B cell (primary cell): ENCODE results near the gene TOX2. TPM values are rescaled to one million over a fixed set of nuclear protein-coding genes. Genes with fewer than 3 reads are reported as not detected.

ENCODE experiments used
- ATAC-seq: fragments of 200-7000 bp; cut with Tn5 transposase; one replicate; pipeline ENCODE4 v1.10.0; 2021; ENCODE audit warnings: low read depth, mild to moderate bottlenecking, moderate number of reproducible peaks, moderate library complexity
- CTCF ChIA-PET: fragments of 350-600 bp; sonication (Branson Sonifier 250); formaldehyde crosslinking; loops from one replicate; lab custom pipeline; 2021; ENCODE audit warnings: antibody characterized with exemption, inconsistent platforms; lab: Charles Lee
- POLR2A ChIA-PET: fragments of 350-600 bp; sonication (Branson Sonifier 250); formaldehyde crosslinking; loops from one replicate; lab custom pipeline; 2021; ENCODE audit warnings: antibody characterized with exemption; lab: Charles Lee
- DNase-seq: peaks from one replicate; pipeline ENCODE4 v3.0.0; 2013
- H2AFZ ChIP-seq: 2 replicates; pipeline ENCODE4 v1.6.1; 2012; ENCODE audit warnings: mild to moderate bottlenecking, low read depth, low read length; ENCODE audit not compliant: insufficient read depth, poor library complexity, severe bottlenecking
- H3K27ac ChIP-seq, 2 donors: 1 replicate in 1 of 2; 2 replicates in 1 of 2; pipeline ENCODE4 v1.5.1; 2012 to 2013; ENCODE audit warnings: low read length in 2 of 2, mild to moderate bottlenecking in 2 of 2, moderate library complexity in 1 of 2
- H3K27me3 ChIP-seq, 4 experiments: fragments of 200-600 bp in 1 of 4; sonication (generic) in 1 of 4; replicated peaks in 1 of 4; 1 replicate in 2 of 4; 2 replicates in 2 of 4; pipeline versions ENCODE4 v1.6.1 to v1.7.0; 2013 to 2016; ENCODE audit warnings: low read length in 3 of 4, mild to moderate bottlenecking in 2 of 4, mixed read lengths in 1 of 4, moderate library complexity in 1 of 4; ENCODE audit not compliant: insufficient read depth in 4 of 4, control insufficient read depth in 3 of 4; ENCODE audit errors: control extremely low read depth in 1 of 4
- H3K36me3 ChIP-seq, 2 experiments: replicated peaks in 1 of 2; 1 replicate in 1 of 2; 2 replicates in 1 of 2; pipeline versions ENCODE4 v1.6.1 to v1.7.1; 2013; ENCODE audit warnings: low read length in 1 of 2; ENCODE audit not compliant: insufficient read depth in 2 of 2, control insufficient read depth in 1 of 2; ENCODE audit errors: control extremely low read depth in 1 of 2, extremely low read depth in 1 of 2
- H3K4me1 ChIP-seq, 2 donors: fragments of 200-600 bp in 1 of 2; sonication (generic) in 1 of 2; 1 replicate in 1 of 2; 2 replicates in 1 of 2; pipeline versions ENCODE4 v1.5.1 to v1.6.1; 2013 to 2017; ENCODE audit warnings: low read length in 2 of 2; ENCODE audit not compliant: control insufficient read depth in 2 of 2, insufficient read depth in 2 of 2
- H3K4me2 ChIP-seq: replicated peaks from 2 replicates; pipeline ENCODE3; 2012; ENCODE audit warnings: mild to moderate bottlenecking, low read depth, low read length; ENCODE audit not compliant: poor library complexity, severe bottlenecking
- H3K4me3 ChIP-seq, 5 experiments: fragments of 200-600 bp in 1 of 5; sonication (generic) in 1 of 5; 1 replicate in 3 of 5; 2 replicates in 2 of 5; pipeline versions ENCODE4 v1.5.1 to v1.7.0; 2011 to 2016; ENCODE audit warnings: low read length in 4 of 5, mild to moderate bottlenecking in 4 of 5, low read depth in 2 of 5, control low read depth in 1 of 5, moderate library complexity in 1 of 5; ENCODE audit not compliant: insufficient read depth in 1 of 5; ENCODE audit errors: control extremely low read depth in 1 of 5, extremely low read depth in 1 of 5
- H3K79me2 ChIP-seq: fragments of 200-600 bp; sonication (generic); one replicate; pipeline ENCODE4 v1.6.0; 2016; ENCODE audit warnings: low read length; ENCODE audit not compliant: control insufficient read depth, insufficient read depth
- H3K9ac ChIP-seq: fragments of 200-600 bp; sonication (generic); 2 replicates; pipeline ENCODE4 v1.6.1; 2017; ENCODE audit warnings: mild to moderate bottlenecking, low read length, moderate library complexity
- H3K9me3 ChIP-seq, 3 donors: one replicate each; pipeline versions ENCODE4 v1.6.1 to v1.7.1; 2013; ENCODE audit warnings: low read length in 2 of 3; ENCODE audit not compliant: control insufficient read depth in 2 of 3, insufficient read depth in 1 of 3; ENCODE audit errors: control extremely low read depth in 1 of 3
- H4K20me1 ChIP-seq: 2 replicates; pipeline ENCODE4 v1.6.0; 2012; ENCODE audit warnings: mild to moderate bottlenecking, low read length; ENCODE audit not compliant: insufficient read depth, control insufficient read depth, poor library complexity, severe bottlenecking
- H3K27ac Mint-ChIP-seq: one replicate; pipeline ENCODE4 v1.8.0; 2021; ENCODE audit warnings: mixed read lengths
- H3K27me3 Mint-ChIP-seq: one replicate; pipeline ENCODE4 v1.8.0; 2021; ENCODE audit warnings: mixed read lengths
- H3K4me1 Mint-ChIP-seq: one replicate; pipeline ENCODE4 v1.8.0; 2021; ENCODE audit warnings: mixed read lengths
- H3K4me3 Mint-ChIP-seq: one replicate; pipeline ENCODE4 v1.8.0; 2021; ENCODE audit warnings: mixed read lengths
- H3K9me3 Mint-ChIP-seq: one replicate; pipeline ENCODE4 v1.8.0; 2022; ENCODE audit warnings: mixed read lengths; ENCODE audit not compliant: insufficient read depth
- CTCF ChIP-seq: fragments of 200-600 bp; IDR thresholded peaks from one replicate; pipeline ENCODE4 v1.8.0; 2022; ENCODE audit warnings: antibody characterized with exemption, mild to moderate bottlenecking
- EZH2 ChIP-seq: IDR thresholded peaks from 2 replicates; pipeline ENCODE4 v1.6.1; 2012; ENCODE audit warnings: borderline replicate concordance, low read depth, mild to moderate bottlenecking, moderate library complexity, low read length; ENCODE audit not compliant: insufficient read depth, poor library complexity, severe bottlenecking
- WGBS: methylation state at CpG from one replicate; pipeline ENCODE4 v1.1.5; 2013; ENCODE audit warnings: missing lambda C conversion rate; ENCODE audit not compliant: insufficient coverage; 5-methylcytosine and 5-hydroxymethylcytosine counted together
- intact Hi-C: fragments of 100-400 bp; cut with micrococcal nuclease; formaldehyde crosslinking; loops from one replicate; pipeline ENCODE4 v1.10.0; 2022
- polyA plus RNA-seq: library from polyadenylated mRNA; depleted of rRNA; stranded (reverse); fragments of >200 nt; gene quantifications from 2 replicates; pipeline ENCODE4 v1.2.3, GENCODE V29; 2012
- total RNA-seq, 2 donors: library from RNA; stranded (reverse); fragments of 120-200 nt in 1 of 2; gene quantifications; 1 replicate in 1 of 2; 2 replicates in 1 of 2; pipeline versions ENCODE4 v1.2.3 to v1.2.4, GENCODE V29; 2013 to 2022

TOX2 gene
- total and polyA plus RNA-seq, 2 donors (not counting 1 experiment from before 2014, with no cell fraction given) = 1.2 to 4.1 TPM

DNA sequence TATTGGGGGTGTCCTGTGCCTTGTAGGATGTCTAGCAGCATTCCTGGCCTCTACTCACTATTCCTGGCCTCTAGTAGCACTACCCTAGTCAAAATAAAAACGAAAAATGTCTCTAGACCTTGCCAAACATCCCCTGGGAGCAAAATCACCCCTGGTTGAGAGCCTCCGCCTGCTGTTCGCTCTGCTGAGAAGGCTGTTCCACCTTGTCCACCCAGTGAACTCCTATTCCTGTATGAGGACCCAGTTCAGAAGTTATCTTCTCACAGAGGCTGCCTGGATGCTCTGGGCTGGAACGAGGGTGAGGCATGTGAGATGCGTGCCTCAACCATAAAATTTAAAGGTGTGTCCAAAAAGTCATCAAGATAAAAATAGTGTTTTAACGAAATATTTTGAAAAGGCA lies 101.9 kb downstream of the TOX2 start:
- no peak overlapping the region for H3K4me3 Mint-ChIP-seq
- Histone ChIP-seq H3K9me3 (no peaks in the 10 kb centered on the region), H3K36me3 (no peaks in the 10 kb centered on the region), H3K9ac (no peak overlapping the region), H3K27ac (no peak overlapping the region), H3K27me3 (peaks cover 0 to 7% (median 3%) of the 10 kb centered on the region in 4 experiments), H3K79me2 (no peaks in the 10 kb centered on the region), H3K4me2 (no peak overlapping the region), H2AFZ (no peak overlapping the region), H4K20me1 (no peaks in the 10 kb centered on the region), H3K4me1 (peaks cover 0 to 7% of the 10 kb centered on the region in 2 donors), H3K4me3 (no peak overlapping the region)
- POLR2A ChIA-PET = no interaction called here
- H3K27me3 Mint-ChIP-seq = no peaks in the 10 kb centered on the region
- WGBS = 90% methylated on average over 3 of the region's 6 CpGs
- H3K4me1 Mint-ChIP-seq = peaks cover 10% of the 10 kb centered on the region
- H3K27ac Mint-ChIP-seq = no peak overlapping the region
- H3K9me3 Mint-ChIP-seq = no peaks in the 10 kb centered on the region
- CTCF ChIA-PET = interaction anchor here (1.7 kb wide), 1 partner anchor 64 kb away, joined by 4 read pairs; no protein-coding TSS in a partner anchor
- DNase-seq = no peak
- no peak for TF ChIP-seq CTCF
- no peak for TF ChIP-seq EZH2
- ATAC-seq = no peak
- intact Hi-C loops = no loop called here

DNA sequence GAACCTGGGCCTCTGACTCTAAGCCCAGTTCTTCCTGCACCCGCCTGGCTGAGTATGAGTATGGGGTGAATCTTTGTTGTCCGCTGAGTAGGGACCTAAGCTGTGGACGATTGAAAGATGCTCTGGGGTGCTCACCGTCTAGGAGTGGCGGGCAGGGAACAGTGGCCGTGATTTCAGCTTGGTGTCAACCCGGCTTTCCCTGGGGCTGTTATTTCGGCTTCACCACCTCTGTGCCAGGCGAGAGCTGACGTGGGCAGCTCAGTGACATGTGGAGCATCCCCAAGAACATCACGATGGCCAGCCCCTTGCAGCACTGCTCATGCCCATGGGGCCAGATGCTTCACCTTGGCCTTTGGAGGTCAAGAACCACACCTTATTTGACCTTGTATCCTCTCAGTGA lies 102.6 kb downstream of the TOX2 start:
- no peak overlapping the region for H3K4me2 ChIP-seq
- peaks cover 0 to 7% of the 10 kb centered on the region in 2 donors for H3K4me1 ChIP-seq
- H3K27ac Mint-ChIP-seq = no peak overlapping the region
- no peaks in the 10 kb centered on the region for H3K9me3 Mint-ChIP-seq
- H3K9ac ChIP-seq = no peak overlapping the region
- ChIA-PET POLR2A (no interaction called here), CTCF (interaction anchor here (1.7 kb wide), 1 partner anchor 63 kb away, joined by 4 read pairs; no protein-coding TSS in a partner anchor)
- DNase-seq = no peak
- no peaks in the 10 kb centered on the region for H3K36me3 ChIP-seq
- TF ChIP-seq CTCF (no peak), EZH2 (no peak)
- no peaks in the 10 kb centered on the region for H4K20me1 ChIP-seq
- 93% methylated on average over 11 of the region's 11 CpGs for WGBS
- no peaks in the 10 kb centered on the region for H3K27me3 Mint-ChIP-seq
- no peak overlapping the region for H2AFZ ChIP-seq
- H3K4me3 Mint-ChIP-seq = no peak overlapping the region
- no peak overlapping the region for H3K27ac ChIP-seq
- peaks cover 10% of the 10 kb centered on the region for H3K4me1 Mint-ChIP-seq
- H3K27me3 ChIP-seq = peaks cover 0 to 7% (median 3%) of the 10 kb centered on the region in 4 experiments
- no peaks in the 10 kb centered on the region for H3K79me2 ChIP-seq
- intact Hi-C loops = no loop called here
- no peak for ATAC-seq
- no peaks in the 10 kb centered on the region for H3K9me3 ChIP-seq
- no peak overlapping the region for H3K4me3 ChIP-seq
